CD14-positive monocyte (primary cell): ENCODE data around the gene BCO1. TPM values are rescaled to one million over a fixed set of nuclear protein-coding genes. Genes with fewer than 3 reads are reported as not detected.

Experiments
- DNase-seq, 3 donors: peaks; one replicate each; pipeline ENCODE4 v3.0.0-alpha.2; 2011 to 2022
- H2AFZ ChIP-seq: 2 replicates; pipeline ENCODE4 v1.6.0; 2012; ENCODE audit warnings: mild to moderate bottlenecking, low read depth, low read length, inconsistent platforms; ENCODE audit not compliant: insufficient read depth, poor library complexity, severe bottlenecking
- H3K27ac ChIP-seq, 2 donors: 1 replicate in 1 of 2; 2 replicates in 1 of 2; pipeline ENCODE4 v1.5.1; 2012 to 2013; ENCODE audit warnings: low read length in 2 of 2, control low read depth in 1 of 2, inconsistent platforms in 1 of 2, low read depth in 1 of 2, mild to moderate bottlenecking in 1 of 2
- H3K27me3 ChIP-seq, 2 donors: one replicate each; pipeline versions ENCODE4 v1.6.0 to v1.6.1; 2011 to 2013; ENCODE audit warnings: low read length in 2 of 2; ENCODE audit not compliant: control insufficient read depth in 2 of 2, insufficient read depth in 2 of 2
- H3K36me3 ChIP-seq, 2 donors: replicated peaks in 1 of 2; 1 replicate in 1 of 2; 2 replicates in 1 of 2; pipeline versions ENCODE4 v1.5.1 to v1.6.1; 2012 to 2013; ENCODE audit warnings: low read length in 2 of 2, control low read depth in 1 of 2, inconsistent platforms in 1 of 2, mild to moderate bottlenecking in 1 of 2; ENCODE audit not compliant: insufficient read depth in 2 of 2, control insufficient read depth in 1 of 2
- H3K4me1 ChIP-seq, 2 donors: 1 replicate in 1 of 2; 2 replicates in 1 of 2; pipeline versions ENCODE4 v1.5.1 to v1.6.1; 2012 to 2013; ENCODE audit warnings: low read length in 2 of 2, control low read depth in 1 of 2, inconsistent platforms in 1 of 2, mild to moderate bottlenecking in 1 of 2, moderate library complexity in 1 of 2; ENCODE audit not compliant: insufficient read depth in 2 of 2, control insufficient read depth in 1 of 2
- H3K4me2 ChIP-seq: replicated peaks from 2 replicates; pipeline ENCODE3; 2012; ENCODE audit warnings: low read length, moderate library complexity, mild to moderate bottlenecking; ENCODE audit not compliant: poor library complexity, severe bottlenecking; ENCODE audit errors: extremely low read depth
- H3K4me3 ChIP-seq, 3 experiments: fragments of 200-600 bp in 1 of 3; sonication (generic) in 1 of 3; replicated peaks in 1 of 3; 1 replicate in 2 of 3; 2 replicates in 1 of 3; pipeline ENCODE4 v1.5.1; 2011 to 2013; ENCODE audit warnings: low read length in 3 of 3, mild to moderate bottlenecking in 3 of 3, control low read depth in 2 of 3, low read depth in 2 of 3, inconsistent platforms in 1 of 3, moderate library complexity in 1 of 3
- H3K79me2 ChIP-seq: 2 replicates; pipeline ENCODE4 v1.6.0; 2012; ENCODE audit warnings: mild to moderate bottlenecking, control low read depth, inconsistent platforms, low read length, moderate library complexity; ENCODE audit not compliant: insufficient read depth
- H3K9ac ChIP-seq: 2 replicates; pipeline ENCODE4 v1.6.0; 2017; ENCODE audit warnings: low read length, mild to moderate bottlenecking; ENCODE audit not compliant: insufficient read depth, poor library complexity, severe bottlenecking
- H3K9me3 ChIP-seq, 2 donors: replicated peaks in 1 of 2; 1 replicate in 1 of 2; 2 replicates in 1 of 2; pipeline versions ENCODE4 v1.5.1 to v1.6.1; 2012 to 2013; ENCODE audit warnings: low read length in 2 of 2, control low read depth in 1 of 2; ENCODE audit not compliant: control insufficient read depth in 1 of 2, insufficient read depth in 1 of 2
- H4K20me1 ChIP-seq: 2 replicates; pipeline ENCODE4 v1.6.0; 2012; ENCODE audit warnings: mild to moderate bottlenecking, low read length, control low read depth, moderate library complexity; ENCODE audit not compliant: insufficient read depth
- H3K27ac Mint-ChIP-seq, 7 donors: one replicate each; pipeline ENCODE4 v1.8.0; 2020; ENCODE audit warnings: mild to moderate bottlenecking in 7 of 7, mixed read lengths in 7 of 7, moderate library complexity in 6 of 7, inconsistent platforms in 2 of 7
- H3K27me3 Mint-ChIP-seq, 3 donors: one replicate each; pipeline ENCODE4 v1.8.0; 2021 to 2022; ENCODE audit warnings: low read depth in 3 of 3, mild to moderate bottlenecking in 3 of 3, mixed read lengths in 3 of 3, moderate library complexity in 3 of 3, inconsistent platforms in 1 of 3
- H3K36me3 Mint-ChIP-seq, 2 donors: one replicate each; pipeline ENCODE4 v1.8.0; 2020; ENCODE audit warnings: mixed read lengths in 2 of 2, inconsistent platforms in 1 of 2, mild to moderate bottlenecking in 1 of 2
- H3K4me1 Mint-ChIP-seq: one replicate; pipeline ENCODE4 v1.8.0; 2020; ENCODE audit warnings: mild to moderate bottlenecking, mixed read lengths
- H3K4me3 Mint-ChIP-seq, 2 donors: one replicate each; pipeline ENCODE4 v1.8.0; 2020; ENCODE audit warnings: mild to moderate bottlenecking in 2 of 2, mixed read lengths in 2 of 2, moderate library complexity in 1 of 2
- H3K9me3 Mint-ChIP-seq, 7 donors: one replicate each; pipeline ENCODE4 v1.8.0; 2020 to 2022; ENCODE audit warnings: mixed read lengths in 7 of 7, mild to moderate bottlenecking in 6 of 7, moderate library complexity in 6 of 7, inconsistent platforms in 2 of 7
- WGBS: methylation state at CpG from one replicate; pipeline ENCODE4 v1.1.5; 2013; ENCODE audit warnings: missing lambda C conversion rate; ENCODE audit not compliant: insufficient coverage; 5-methylcytosine and 5-hydroxymethylcytosine counted together
- intact Hi-C, 2 donors: fragments of 100-400 bp; cut with micrococcal nuclease; formaldehyde crosslinking; loops; one replicate each; pipeline versions ENCODE4 v1.15.0 to v1.15.1; 2023
- polyA plus RNA-seq, 3 donors: library from polyadenylated mRNA; depleted of rRNA in 1 of 3; unstranded in 2 of 3; stranded (reverse) in 1 of 3; fragments of 300-500 nt in 2 of 3; fragments of >200 nt in 1 of 3; fragmentation: Illumina TruSeq in 2 of 3; gene quantifications; 1 replicate in 2 of 3; 2 replicates in 1 of 3; pipeline ENCODE4 v1.2.3, GENCODE V29; 2012 to 2021
- TF ChIP-seq, protein P1 (sequence below): fragments of 200-600 bp; IDR thresholded peaks from one replicate; pipeline ENCODE4 v1.8.0; 2022; ENCODE audit warnings: antibody characterized with exemption, mild to moderate bottlenecking

Gene BCO1
- polyA plus RNA-seq, 3 donors = not detected

DNA sequence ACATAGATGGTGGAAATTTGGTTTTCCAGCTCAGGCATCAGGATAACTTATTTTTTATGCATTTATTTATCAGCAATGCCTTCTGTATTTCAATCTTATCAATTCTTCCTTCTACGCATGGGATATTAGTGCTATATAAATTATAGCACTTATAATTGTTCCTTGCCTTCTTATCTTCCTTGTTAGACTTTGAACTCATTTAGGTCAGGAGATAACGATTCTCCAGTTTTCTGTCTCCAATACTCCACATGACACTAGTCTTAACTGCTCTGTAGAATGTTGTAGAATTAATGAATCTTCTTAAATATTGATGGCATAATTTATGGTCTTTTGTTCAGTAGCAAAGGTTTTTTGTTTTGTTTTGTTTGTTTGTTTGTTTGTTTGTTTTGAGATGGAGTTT lies 10.7 kb upstream of the BCO1 start:
- H3K9me3 Mint-ChIP-seq = peaks cover 0 to 3% (median 2%) of the 10 kb centered on the region in 7 donors
- no peak overlapping the region for H3K4me3 ChIP-seq
- no CpG with 5 or more reads among the region's 2 CpGs for WGBS
- H3K27ac ChIP-seq = no peak overlapping the region
- no peaks in the 10 kb centered on the region for H3K9me3 ChIP-seq
- no peaks in the 10 kb centered on the region for H4K20me1 ChIP-seq
- no peak overlapping the region for H3K4me2 ChIP-seq
- H2AFZ ChIP-seq = no peak overlapping the region
- H3K4me1 ChIP-seq = no peaks in the 10 kb centered on the region
- peaks cover 11 to 15% (median 12%) of the 10 kb centered on the region in 3 donors for H3K27me3 Mint-ChIP-seq
- H3K9ac ChIP-seq = no peak overlapping the region
- TF ChIP-seq, protein P1, sequence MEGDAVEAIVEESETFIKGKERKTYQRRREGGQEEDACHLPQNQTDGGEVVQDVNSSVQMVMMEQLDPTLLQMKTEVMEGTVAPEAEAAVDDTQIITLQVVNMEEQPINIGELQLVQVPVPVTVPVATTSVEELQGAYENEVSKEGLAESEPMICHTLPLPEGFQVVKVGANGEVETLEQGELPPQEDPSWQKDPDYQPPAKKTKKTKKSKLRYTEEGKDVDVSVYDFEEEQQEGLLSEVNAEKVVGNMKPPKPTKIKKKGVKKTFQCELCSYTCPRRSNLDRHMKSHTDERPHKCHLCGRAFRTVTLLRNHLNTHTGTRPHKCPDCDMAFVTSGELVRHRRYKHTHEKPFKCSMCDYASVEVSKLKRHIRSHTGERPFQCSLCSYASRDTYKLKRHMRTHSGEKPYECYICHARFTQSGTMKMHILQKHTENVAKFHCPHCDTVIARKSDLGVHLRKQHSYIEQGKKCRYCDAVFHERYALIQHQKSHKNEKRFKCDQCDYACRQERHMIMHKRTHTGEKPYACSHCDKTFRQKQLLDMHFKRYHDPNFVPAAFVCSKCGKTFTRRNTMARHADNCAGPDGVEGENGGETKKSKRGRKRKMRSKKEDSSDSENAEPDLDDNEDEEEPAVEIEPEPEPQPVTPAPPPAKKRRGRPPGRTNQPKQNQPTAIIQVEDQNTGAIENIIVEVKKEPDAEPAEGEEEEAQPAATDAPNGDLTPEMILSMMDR = no peak
- H3K36me3 Mint-ChIP-seq = no peaks in the 10 kb centered on the region
- no peaks in the 10 kb centered on the region for H3K27me3 ChIP-seq
- H3K79me2 ChIP-seq = no peaks in the 10 kb centered on the region
- intact Hi-C loops = no loop called here
- no peak for DNase-seq
- H3K4me1 Mint-ChIP-seq = no peaks in the 10 kb centered on the region
- no peaks in the 10 kb centered on the region for H3K36me3 ChIP-seq
- H3K27ac Mint-ChIP-seq = no peak overlapping the region
- H3K4me3 Mint-ChIP-seq = no peak overlapping the region

DNA sequence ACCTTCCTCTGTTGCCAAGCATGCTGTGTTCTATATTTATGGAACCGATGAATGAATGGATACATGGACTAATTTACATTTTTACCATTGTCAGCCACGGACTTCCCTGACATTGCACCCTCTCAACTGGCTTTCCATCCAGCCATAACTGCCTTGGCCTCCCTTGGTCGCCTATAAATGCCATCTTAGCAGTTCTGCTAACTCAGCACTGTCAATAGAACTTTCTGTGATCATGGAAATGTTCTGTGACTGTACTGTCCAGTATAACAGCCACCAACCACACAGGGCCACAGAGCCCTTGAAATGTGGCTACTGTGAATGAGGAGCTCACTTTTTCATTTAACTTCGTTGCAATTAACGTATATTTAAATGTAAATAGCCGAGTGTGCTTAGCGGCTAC lies 8.7 kb upstream of the BCO1 start:
- Histone ChIP-seq H3K27ac (no peak overlapping the region), H3K4me3 (no peak overlapping the region), H3K4me1 (no peaks in the 10 kb centered on the region), H3K27me3 (no peaks in the 10 kb centered on the region), H3K79me2 (no peaks in the 10 kb centered on the region), H3K4me2 (no peak overlapping the region), H3K9me3 (no peaks in the 10 kb centered on the region), H2AFZ (no peak overlapping the region), H4K20me1 (no peaks in the 10 kb centered on the region), H3K36me3 (no peaks in the 10 kb centered on the region), H3K9ac (no peak overlapping the region)
- no peaks in the 10 kb centered on the region for H3K36me3 Mint-ChIP-seq
- intact Hi-C loops = no loop called here
- peaks cover 14 to 18% (median 14%) of the 10 kb centered on the region in 3 donors for H3K27me3 Mint-ChIP-seq
- H3K9me3 Mint-ChIP-seq = peaks cover 0 to 5% (median 3%) of the 10 kb centered on the region in 7 donors
- no peaks in the 10 kb centered on the region for H3K4me1 Mint-ChIP-seq
- 93% methylated on average over 3 of the region's 7 CpGs for WGBS
- TF ChIP-seq, protein P1 = no peak
- no peak overlapping the region for H3K4me3 Mint-ChIP-seq
- H3K27ac Mint-ChIP-seq = no peak overlapping the region
- DNase-seq = no peak
